SK-N-SH (cell line): ENCODE measurements around the gene LRRC27. TPM values are rescaled to one million over a fixed set of nuclear protein-coding genes. Genes with fewer than 3 reads are reported as not detected.
A peak's percentile ranks its signal among the peaks of the same experiment; 100 is the strongest.
"Not testable (repeated sequence)": the region's sequence is repeated elsewhere in the genome, so short reads cannot be mapped to it uniquely, and the experiment has no call there.

Source experiments
- CTCF ChIA-PET: fragments of 300-600, 350-600 bp; formaldehyde crosslinking; extraction: SDS; loops from one replicate; lab custom pipeline; 2021; lab: Yijun Ruan, JAX
- POLR2A ChIA-PET: fragments of 350-600 bp; sonication (Branson Sonifier 250); formaldehyde crosslinking; extraction: SDS; loops from one replicate; lab custom pipeline; 2020; ENCODE audit warnings: antibody characterized with exemption, inconsistent platforms; lab: Yijun Ruan, JAX
- DNase-seq: peaks from one replicate; pipeline ENCODE4 v3.0.0; 2012
- H2AFZ ChIP-seq: fragments of 200-600 bp; sonication (generic); 2 replicates; pipeline ENCODE4 v1.8.1; 2016; ENCODE audit warnings: antibody characterized with exemption, mild to moderate bottlenecking, low read depth
- H3F3A ChIP-seq: fragments of 200-600 bp; sonication (generic); replicated peaks from 2 replicates; pipeline ENCODE3; 2016; ENCODE audit warnings: antibody characterized with exemption, mild to moderate bottlenecking; ENCODE audit not compliant: insufficient read depth
- H3K27ac ChIP-seq, 2 experiments: fragments of 200-500 bp in 1 of 2; fragments of 200-600 bp in 1 of 2; sonication (Bioruptor generic) in 1 of 2; sonication (generic), shearing (Covaris generic) in 1 of 2; 2 replicates each; pipeline versions ENCODE4 v1.5.1 to v1.6.1; 2014 to 2016; ENCODE audit warnings: low read depth in 2 of 2, inconsistent platforms in 1 of 2, low read length in 1 of 2, mild to moderate bottlenecking in 1 of 2, mixed read lengths in 1 of 2
- H3K27me3 ChIP-seq: fragments of 200-600 bp; sonication (generic), shearing (Covaris generic); 2 replicates; pipeline ENCODE4 v1.6.1; 2016; ENCODE audit warnings: mixed run types; ENCODE audit not compliant: insufficient read depth
- H3K36me3 ChIP-seq, 2 experiments: fragments of 200-500 bp in 1 of 2; fragments of 200-600 bp in 1 of 2; sonication (Bioruptor generic) in 1 of 2; sonication (generic) in 1 of 2; replicated peaks in 1 of 2; 2 replicates each; pipeline versions ENCODE3 to v1.5.1; 2014 to 2016; ENCODE audit warnings: low read length in 1 of 2, mild to moderate bottlenecking in 1 of 2; ENCODE audit not compliant: insufficient read depth in 2 of 2, control insufficient read depth in 1 of 2
- H3K4me1 ChIP-seq, 2 experiments: fragments of 200-500 bp in 1 of 2; fragments of 200-600 bp in 1 of 2; sonication (Bioruptor generic) in 1 of 2; sonication (generic), shearing (Covaris generic) in 1 of 2; 2 replicates each; pipeline versions ENCODE4 v1.5.1 to v1.6.1; 2014 to 2016; ENCODE audit warnings: low read depth in 1 of 2, low read length in 1 of 2, mixed run types in 1 of 2; ENCODE audit not compliant: insufficient read depth in 2 of 2, control insufficient read depth in 1 of 2
- H3K4me2 ChIP-seq: fragments of 200-600 bp; sonication (generic), shearing (Covaris generic); 2 replicates; pipeline ENCODE4 v1.6.1; 2017; ENCODE audit warnings: mixed run types
- H3K4me3 ChIP-seq, 2 experiments: fragments of 200-500 bp in 1 of 2; fragments of 200-600 bp in 1 of 2; sonication (Bioruptor generic) in 1 of 2; sonication (generic), shearing (Covaris generic) in 1 of 2; 2 replicates each; pipeline versions ENCODE4 v1.5.1 to v1.8.1; 2014 to 2016; ENCODE audit warnings: low read depth in 2 of 2, inconsistent platforms in 1 of 2, low read length in 1 of 2, mild to moderate bottlenecking in 1 of 2, mixed read lengths in 1 of 2, moderate library complexity in 1 of 2
- H3K79me2 ChIP-seq: fragments of 200-600 bp; sonication (generic); 2 replicates; pipeline ENCODE4 v1.8.1; 2017; ENCODE audit warnings: mild to moderate bottlenecking; ENCODE audit not compliant: insufficient read depth
- H3K9ac ChIP-seq: fragments of 200-600 bp; sonication (generic); 2 replicates; pipeline ENCODE4 v1.6.1; 2017; ENCODE audit warnings: mixed run types
- H3K9me2 ChIP-seq: fragments of 200-600 bp; sonication (generic); 2 replicates; pipeline ENCODE4 v1.6.1; 2017; ENCODE audit warnings: mixed run types
- H3K9me3 ChIP-seq: fragments of 200-600 bp; sonication (generic); 2 replicates; pipeline ENCODE4 v1.6.1; 2017; ENCODE audit warnings: mixed run types, mild to moderate bottlenecking, moderate library complexity
- H4K20me1 ChIP-seq: fragments of 200-600 bp; sonication (generic); 2 replicates; pipeline ENCODE4 v1.6.1; 2017; ENCODE audit warnings: mild to moderate bottlenecking, mixed run types; ENCODE audit not compliant: insufficient read depth
- ELF1 ChIP-seq: IDR thresholded peaks from 2 replicates; pipeline ENCODE4 v1.4.0; 2012
- FOSL2 ChIP-seq: IDR thresholded peaks from 2 replicates; pipeline ENCODE4 v1.4.0; 2012; ENCODE audit warnings: low read depth, mild to moderate bottlenecking, moderate library complexity, borderline replicate concordance
- FOXM1 ChIP-seq: IDR thresholded peaks from 2 replicates; pipeline ENCODE4 v1.4.0; 2012; ENCODE audit warnings: low read depth, mild to moderate bottlenecking
- GATA2 ChIP-seq: sonication (generic); formaldehyde crosslinking; IDR thresholded peaks from 2 replicates; pipeline ENCODE4 v1.5.0; 2020; ENCODE audit warnings: mild to moderate bottlenecking, missing genetic modification reagents
- JUND ChIP-seq: IDR thresholded peaks from 2 replicates; pipeline ENCODE4 v1.4.0; 2012
- MEF2A ChIP-seq: IDR thresholded peaks from 2 replicates; pipeline ENCODE4 v1.4.0; 2012; ENCODE audit warnings: low read depth, borderline replicate concordance
- NFIC ChIP-seq: IDR thresholded peaks from 2 replicates; pipeline ENCODE4 v1.4.0; 2012; ENCODE audit warnings: borderline replicate concordance
- POLR2AphosphoS5 ChIP-seq: IDR thresholded peaks from 2 replicates; pipeline ENCODE4 v1.6.1; 2012; ENCODE audit warnings: low read depth, low read length
- RCOR1 ChIP-seq: fragments of 150-350 bp; IDR thresholded peaks from 2 replicates; pipeline ENCODE4 v1.6.1; 2017; ENCODE audit warnings: antibody characterized with exemption, low read length
- RFX5 ChIP-seq: IDR thresholded peaks from 2 replicates; pipeline ENCODE4 v1.6.1; 2012; ENCODE audit warnings: mild to moderate bottlenecking, improper control_type of control experiment, low read length
- RXRA ChIP-seq: IDR thresholded peaks from 2 replicates; pipeline ENCODE4 v1.4.0; 2012; ENCODE audit warnings: low read depth, mild to moderate bottlenecking, borderline replicate concordance
- SIN3A ChIP-seq: IDR thresholded peaks from 2 replicates; pipeline ENCODE4 v1.6.1; 2012; ENCODE audit warnings: low read depth, mild to moderate bottlenecking, low read length, moderate library complexity, borderline replicate concordance
- SMC3 ChIP-seq: IDR thresholded peaks from 2 replicates; pipeline ENCODE4 v1.6.1; 2012; ENCODE audit warnings: low read depth, low read length, improper control_type of control experiment
- TAF1 ChIP-seq: IDR thresholded peaks from 2 replicates; pipeline ENCODE4 v1.6.1; 2012; ENCODE audit warnings: low read depth, mild to moderate bottlenecking, low read length, moderate library complexity, borderline replicate concordance
- WGBS: methylation state at CpG from one replicate; pipeline ENCODE4 v1.1.6; 2017; ENCODE audit warnings: low lambda C conversion rate; 5-methylcytosine and 5-hydroxymethylcytosine counted together
- polyA plus RNA-seq, 3 experiments: library from polyadenylated mRNA; depleted of rRNA; stranded (reverse); fragments of >200 nt; gene quantifications; 2 replicates each; pipeline ENCODE4 v1.2.3, GENCODE V29; 2012
- TF ChIP-seq, protein P1 (sequence below): fragments of 150-350 bp; IDR thresholded peaks from 2 replicates; pipeline ENCODE4 v1.6.1; 2017; ENCODE audit warnings: antibody characterized with exemption, low read length, low read depth, borderline replicate concordance
- TF ChIP-seq, protein P2 (sequence below): IDR thresholded peaks from 2 replicates; pipeline ENCODE4 v1.4.0; 2012; ENCODE audit warnings: low read depth
- TF ChIP-seq, protein P3 (sequence below): IDR thresholded peaks from 2 replicates; pipeline ENCODE4; 2012
- TF ChIP-seq, protein P4 (sequence below): fragments of 150-350 bp; IDR thresholded peaks from 2 replicates; pipeline ENCODE4 v1.6.1; 2016; ENCODE audit warnings: mild to moderate bottlenecking, low read depth, low read length

The LRRC27 gene
- polyA plus RNA-seq, 1 of the 3 experiments (the other 2 are of a cell fraction) = 10.0 TPM

DNA sequence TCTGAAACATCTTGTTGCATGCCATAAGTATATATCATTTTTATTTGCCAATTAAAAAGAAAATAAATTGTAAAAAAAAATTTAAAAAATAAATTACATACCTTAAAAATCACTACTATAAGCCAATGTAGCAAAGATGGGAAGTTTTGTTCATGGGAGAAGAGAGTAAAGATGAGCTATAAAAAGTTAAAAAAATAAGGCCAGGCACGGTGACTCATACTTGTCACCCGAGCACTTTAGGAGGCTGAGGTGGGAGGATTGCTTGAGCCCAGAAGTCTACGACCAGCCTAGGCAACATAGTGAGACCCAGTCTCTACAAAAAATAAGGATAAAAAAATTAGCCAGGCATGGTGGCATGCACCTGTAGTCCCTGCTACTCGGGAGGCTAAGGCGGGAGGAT lies 15.9 kb upstream of the LRRC27 start (continued):
- TF ChIP-seq TAF1 (no peak), RXRA (no peak), RCOR1 (no peak), SIN3A (no peak), SMC3 (no peak)
- TF ChIP-seq, all 33 proteins: peak for 0

DNA sequence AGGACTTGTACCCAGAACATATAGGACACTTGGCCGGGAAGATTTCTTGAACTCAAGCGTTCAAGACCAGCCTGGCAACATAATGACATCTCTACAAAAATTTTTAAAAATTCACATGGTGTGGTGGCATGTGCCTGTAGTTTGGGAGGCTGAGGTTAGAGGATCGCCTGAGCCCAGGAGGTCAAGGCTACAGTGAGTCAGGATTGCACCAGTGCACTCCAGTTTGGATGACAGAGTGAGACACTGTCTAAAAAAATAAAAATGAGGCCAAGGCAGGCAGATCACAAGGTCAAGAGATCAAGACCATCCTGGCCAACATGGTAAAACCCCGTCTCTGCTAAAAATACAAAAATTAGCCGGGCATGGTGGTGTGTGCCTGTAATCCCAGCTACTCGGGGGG lies 14.5 kb upstream of the LRRC27 start:
- CTCF ChIA-PET = interaction anchor here (0.7 kb wide), 1 partner anchor 19 kb away, joined by 3 read pairs; no protein-coding TSS in a partner anchor
- peaks cover 13% of the 10 kb centered on the region for H3F3A ChIP-seq
- H3K27ac ChIP-seq, H3K9me3 ChIP-seq, H3K36me3 ChIP-seq, POLR2A ChIA-PET, H4K20me1 ChIP-seq, H2AFZ ChIP-seq, H3K79me2 ChIP-seq, H3K9me2 ChIP-seq, H3K9ac ChIP-seq, DNase-seq, H3K4me2 ChIP-seq, H3K27me3 ChIP-seq, H3K4me3 ChIP-seq: not testable (repeated sequence)
- WGBS = 86% methylated on average over 6 of the region's 6 CpGs
- peaks cover 0 to 17% of the 10 kb centered on the region in 2 experiments; a peak in 3 of 4 replicates for H3K4me1 ChIP-seq

DNA sequence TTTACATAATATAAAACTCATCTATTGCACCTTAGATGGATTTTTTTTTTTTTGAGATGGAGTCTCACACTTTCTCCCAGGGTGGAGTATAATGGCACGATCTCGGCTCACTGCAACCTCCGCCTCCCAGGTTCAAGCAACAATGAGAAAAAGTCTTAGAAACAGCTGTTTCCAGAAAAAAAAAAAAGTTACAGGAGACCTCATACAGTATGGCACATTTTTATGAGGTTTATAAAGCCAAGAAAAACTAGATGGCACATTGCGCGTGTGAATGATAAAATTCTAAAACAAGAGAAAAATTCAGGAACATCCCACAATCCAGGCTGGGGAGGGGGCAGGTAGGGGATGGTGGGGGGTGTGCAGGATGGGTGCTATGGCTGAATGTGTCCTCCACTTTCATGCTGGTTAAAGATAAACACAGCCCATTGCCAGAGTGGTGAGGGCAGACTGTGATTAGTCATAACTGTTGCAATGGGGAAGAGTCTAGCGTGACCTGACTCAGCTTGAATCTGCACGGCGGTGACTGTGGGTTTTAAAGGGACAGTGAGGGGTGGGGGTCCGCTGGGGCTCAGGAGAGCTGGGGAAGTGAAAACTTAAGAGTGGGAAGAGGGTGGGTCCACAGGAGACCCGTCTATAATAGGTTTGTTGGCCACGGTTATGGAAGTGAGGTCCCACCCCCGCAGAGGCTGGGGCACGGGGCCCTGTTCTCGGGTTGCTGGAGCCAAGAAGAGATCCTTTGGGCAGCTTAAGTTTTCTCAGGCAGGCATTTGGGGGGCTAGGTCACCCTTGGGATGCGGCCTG lies 11.9 kb upstream of the LRRC27 start:
- H3K4me2 ChIP-seq = peak overlapping the region; percentile 52; the same call in 1 of the 2 replicates
- H4K20me1 ChIP-seq = no peaks in the 10 kb centered on the region
- no peak overlapping the region; a peak in 1 of 4 replicates for H3K4me3 ChIP-seq
- H3K36me3 ChIP-seq = peaks cover 0 to 4% of the 10 kb centered on the region in 2 experiments
- H3K9me2 ChIP-seq = no peaks in the 10 kb centered on the region
- WGBS = 53% methylated on average over 15 of the region's 15 CpGs
- peaks cover 23% of the 10 kb centered on the region for H3F3A ChIP-seq
- H3K9me3 ChIP-seq = no peaks in the 10 kb centered on the region
- H3K9ac ChIP-seq = no peak overlapping the region; the same call in 1 of the 2 replicates
- ChIA-PET POLR2A (no interaction called here), CTCF (no interaction called here)
- H3K27ac ChIP-seq = peak overlapping the region in 1 of 2 experiments; percentile 64; a peak in 2 of 4 replicates
- DNase-seq = no peak
- TF ChIP-seq NFIC = no peak
- no peak for TF ChIP-seq GATA2 (CRISPR knock-in tag)
- TF ChIP-seq, protein P1, sequence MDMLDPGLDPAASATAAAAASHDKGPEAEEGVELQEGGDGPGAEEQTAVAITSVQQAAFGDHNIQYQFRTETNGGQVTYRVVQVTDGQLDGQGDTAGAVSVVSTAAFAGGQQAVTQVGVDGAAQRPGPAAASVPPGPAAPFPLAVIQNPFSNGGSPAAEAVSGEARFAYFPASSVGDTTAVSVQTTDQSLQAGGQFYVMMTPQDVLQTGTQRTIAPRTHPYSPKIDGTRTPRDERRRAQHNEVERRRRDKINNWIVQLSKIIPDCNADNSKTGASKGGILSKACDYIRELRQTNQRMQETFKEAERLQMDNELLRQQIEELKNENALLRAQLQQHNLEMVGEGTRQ = no peak
- TF ChIP-seq, protein P2, sequence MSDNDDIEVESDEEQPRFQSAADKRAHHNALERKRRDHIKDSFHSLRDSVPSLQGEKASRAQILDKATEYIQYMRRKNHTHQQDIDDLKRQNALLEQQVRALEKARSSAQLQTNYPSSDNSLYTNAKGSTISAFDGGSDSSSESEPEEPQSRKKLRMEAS = peak; percentile 53; the same call in 1 of the 2 replicates
- peak; percentile 70 for TF ChIP-seq FOSL2
- TF ChIP-seq RFX5 = no peak
- TF ChIP-seq FOXM1 = no peak
- TF ChIP-seq JUND = peak; percentile 65
- peak; percentile 57 for TF ChIP-seq ELF1
- TF ChIP-seq, protein P3, sequence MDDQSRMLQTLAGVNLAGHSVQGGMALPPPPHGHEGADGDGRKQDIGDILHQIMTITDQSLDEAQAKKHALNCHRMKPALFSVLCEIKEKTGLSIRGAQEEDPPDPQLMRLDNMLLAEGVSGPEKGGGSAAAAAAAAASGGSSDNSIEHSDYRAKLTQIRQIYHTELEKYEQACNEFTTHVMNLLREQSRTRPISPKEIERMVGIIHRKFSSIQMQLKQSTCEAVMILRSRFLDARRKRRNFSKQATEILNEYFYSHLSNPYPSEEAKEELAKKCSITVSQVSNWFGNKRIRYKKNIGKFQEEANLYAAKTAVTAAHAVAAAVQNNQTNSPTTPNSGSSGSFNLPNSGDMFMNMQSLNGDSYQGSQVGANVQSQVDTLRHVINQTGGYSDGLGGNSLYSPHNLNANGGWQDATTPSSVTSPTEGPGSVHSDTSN = no peak
- TF ChIP-seq SIN3A = no peak
- TF ChIP-seq, protein P4, sequence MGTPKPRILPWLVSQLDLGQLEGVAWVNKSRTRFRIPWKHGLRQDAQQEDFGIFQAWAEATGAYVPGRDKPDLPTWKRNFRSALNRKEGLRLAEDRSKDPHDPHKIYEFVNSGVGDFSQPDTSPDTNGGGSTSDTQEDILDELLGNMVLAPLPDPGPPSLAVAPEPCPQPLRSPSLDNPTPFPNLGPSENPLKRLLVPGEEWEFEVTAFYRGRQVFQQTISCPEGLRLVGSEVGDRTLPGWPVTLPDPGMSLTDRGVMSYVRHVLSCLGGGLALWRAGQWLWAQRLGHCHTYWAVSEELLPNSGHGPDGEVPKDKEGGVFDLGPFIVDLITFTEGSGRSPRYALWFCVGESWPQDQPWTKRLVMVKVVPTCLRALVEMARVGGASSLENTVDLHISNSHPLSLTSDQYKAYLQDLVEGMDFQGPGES = no peak
- TF ChIP-seq TAF1 = no peak
- TF ChIP-seq POLR2AphosphoS5 = 0 out of 2 replicates have a peak, but pooled peaks have one; percentile 21
- TF ChIP-seq MEF2A = no peak
- H2AFZ ChIP-seq = peak overlapping the region; percentile 61; the same call in 1 of the 2 replicates
- no peaks in the 10 kb centered on the region for H3K27me3 ChIP-seq
- peaks cover 0 to 17% of the 10 kb centered on the region in 2 experiments; a peak in 3 of 4 replicates for H3K4me1 ChIP-seq
- peaks cover 14% of the 10 kb centered on the region for H3K79me2 ChIP-seq
